Cardiac fibroblast (primary cell): ENCODE measurements around the gene ACO1.

Experiments used
- DNase-seq, 2 donors: peaks; one replicate each; pipeline versions ENCODE4 v3.0.0 to v3.0.0-alpha.2; 2010; ENCODE audit warnings: low read depth in 2 of 2
- H3K4me3 ChIP-seq, 2 donors: replicated peaks in 1 of 2; 1 replicate in 1 of 2; 2 replicates in 1 of 2; pipeline ENCODE4 v1.5.1; 2011; ENCODE audit warnings: low read depth in 2 of 2, low read length in 2 of 2, mild to moderate bottlenecking in 2 of 2, moderate library complexity in 1 of 2
- CTCF ChIP-seq: IDR thresholded peaks from one replicate; pipeline ENCODE4 v1.5.1; 2011; ENCODE audit warnings: low read depth, mild to moderate bottlenecking, low read length, inconsistent platforms

ACO1 gene

GRCh38 chr9:32426278-32426939 is 42.0 kb downstream of the ACO1 start:
- no peak overlapping the region for H3K4me3 ChIP-seq
- DNase-seq: peak; percentile 91
- no peak for TF ChIP-seq CTCF

GRCh38 chr9:32427111-32427873 is 42.8 kb downstream of the ACO1 start:
- DNase-seq: peak; percentile 51 to 77

GRCh38 chr9:32430720-32431119 is 46.3 kb downstream of the ACO1 start:
- no peak for TF ChIP-seq CTCF
- peak; percentile 69 to 80 for DNase-seq

More at GRCh38 chr9:32427111-32427873, 42.8 kb downstream of the ACO1 start:
- TF ChIP-seq CTCF: no peak
- no peak overlapping the region for H3K4me3 ChIP-seq

GRCh38 chr9:32431196-32431595 is 46.8 kb downstream of the ACO1 start:
- no peak for TF ChIP-seq CTCF
- no peak overlapping the region for H3K4me3 ChIP-seq
- peak in 1 of 2 donors; percentile 62 for DNase-seq

More at GRCh38 chr9:32430720-32431119, 46.3 kb downstream of the ACO1 start:
- no peak overlapping the region for H3K4me3 ChIP-seq

- H3K4me3 ChIP-seq: no peak overlapping the region
- DNase-seq: peak; percentile 63 to 66
- peak; percentile 58 for TF ChIP-seq CTCF
These were observed 47.6 kb downstream of the ACO1 start for GRCh38 chr9:32431940-32432555.

GRCh38 chr9:32434892-32435291 is 50.4 kb downstream of the ACO1 start:
- no peak for DNase-seq
- TF ChIP-seq CTCF: no peak
- no peak overlapping the region for H3K4me3 ChIP-seq
